Keratinocyte (primary cell): Measurements from ENCODE around the gene FIZ1.

Experiments used
- EZH2 ChIP-seq: IDR thresholded peaks from one replicate; pipeline ENCODE4 v1.6.1; 2012; ENCODE audit warnings: inconsistent platforms, mild to moderate bottlenecking, low read length, moderate library complexity
- TF ChIP-seq, protein P1 (sequence below), 3 experiments: IDR thresholded peaks in 1 of 3; conservative IDR thresholded peaks in 1 of 3; optimal IDR thresholded peaks in 1 of 3; 2 replicates in 2 of 3; 3 replicates in 1 of 3; pipeline versions ENCODE3 to v1.5.1; 2011; ENCODE audit warnings: low read length in 3 of 3, mild to moderate bottlenecking in 3 of 3, moderate library complexity in 2 of 3, control low read depth in 1 of 3, inconsistent platforms in 1 of 3; ENCODE audit not compliant: insufficient read depth in 2 of 3; ENCODE audit errors: extremely low read depth in 1 of 3

DNA sequence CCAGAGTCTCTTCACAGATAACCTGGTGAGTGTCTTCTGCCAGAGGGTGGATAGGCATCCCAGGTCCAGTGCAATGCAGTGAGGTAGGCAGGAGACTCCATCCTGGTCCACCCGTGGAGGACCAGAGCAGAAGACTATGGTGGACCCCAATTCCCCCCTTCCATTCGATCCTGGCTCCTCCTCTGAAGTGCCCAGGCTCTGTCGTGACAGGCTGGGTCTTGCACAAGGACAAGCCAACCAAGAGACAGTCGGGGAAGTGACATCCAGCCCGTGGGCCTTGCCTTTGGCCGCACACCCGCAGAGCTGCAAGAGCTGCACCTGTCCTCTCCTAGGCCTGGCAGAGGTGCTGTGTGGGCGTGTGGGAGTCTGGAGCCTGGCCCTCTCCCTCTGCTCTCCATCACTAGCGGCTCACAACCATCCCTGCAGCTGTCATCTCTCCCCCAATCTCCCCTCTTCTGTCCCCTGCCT, 21.9 kb upstream of the FIZ1 start:
- TF ChIP-seq, protein P1, sequence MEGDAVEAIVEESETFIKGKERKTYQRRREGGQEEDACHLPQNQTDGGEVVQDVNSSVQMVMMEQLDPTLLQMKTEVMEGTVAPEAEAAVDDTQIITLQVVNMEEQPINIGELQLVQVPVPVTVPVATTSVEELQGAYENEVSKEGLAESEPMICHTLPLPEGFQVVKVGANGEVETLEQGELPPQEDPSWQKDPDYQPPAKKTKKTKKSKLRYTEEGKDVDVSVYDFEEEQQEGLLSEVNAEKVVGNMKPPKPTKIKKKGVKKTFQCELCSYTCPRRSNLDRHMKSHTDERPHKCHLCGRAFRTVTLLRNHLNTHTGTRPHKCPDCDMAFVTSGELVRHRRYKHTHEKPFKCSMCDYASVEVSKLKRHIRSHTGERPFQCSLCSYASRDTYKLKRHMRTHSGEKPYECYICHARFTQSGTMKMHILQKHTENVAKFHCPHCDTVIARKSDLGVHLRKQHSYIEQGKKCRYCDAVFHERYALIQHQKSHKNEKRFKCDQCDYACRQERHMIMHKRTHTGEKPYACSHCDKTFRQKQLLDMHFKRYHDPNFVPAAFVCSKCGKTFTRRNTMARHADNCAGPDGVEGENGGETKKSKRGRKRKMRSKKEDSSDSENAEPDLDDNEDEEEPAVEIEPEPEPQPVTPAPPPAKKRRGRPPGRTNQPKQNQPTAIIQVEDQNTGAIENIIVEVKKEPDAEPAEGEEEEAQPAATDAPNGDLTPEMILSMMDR (optimal IDR thresholded peaks at IDR 0.05 in 1 of 3, IDR thresholded peaks at IDR 0.05 in 1 of 3, conservative IDR thresholded peaks at IDR 0.05 in 1 of 3; ENCODE audit: extremely low read depth in 1 of 3, insufficient read depth in 2 of 3, low read length in 3 of 3): no peak
- no peak for TF ChIP-seq EZH2
